ENCODE measurements around the gene S100PBP. TPM values are rescaled to one million over a fixed set of nuclear protein-coding genes. Genes with fewer than 3 reads are reported as not detected.

Gene S100PBP
- total RNA-seq, 1 donor from 2014 or later: 53.8 TPM

DNA sequence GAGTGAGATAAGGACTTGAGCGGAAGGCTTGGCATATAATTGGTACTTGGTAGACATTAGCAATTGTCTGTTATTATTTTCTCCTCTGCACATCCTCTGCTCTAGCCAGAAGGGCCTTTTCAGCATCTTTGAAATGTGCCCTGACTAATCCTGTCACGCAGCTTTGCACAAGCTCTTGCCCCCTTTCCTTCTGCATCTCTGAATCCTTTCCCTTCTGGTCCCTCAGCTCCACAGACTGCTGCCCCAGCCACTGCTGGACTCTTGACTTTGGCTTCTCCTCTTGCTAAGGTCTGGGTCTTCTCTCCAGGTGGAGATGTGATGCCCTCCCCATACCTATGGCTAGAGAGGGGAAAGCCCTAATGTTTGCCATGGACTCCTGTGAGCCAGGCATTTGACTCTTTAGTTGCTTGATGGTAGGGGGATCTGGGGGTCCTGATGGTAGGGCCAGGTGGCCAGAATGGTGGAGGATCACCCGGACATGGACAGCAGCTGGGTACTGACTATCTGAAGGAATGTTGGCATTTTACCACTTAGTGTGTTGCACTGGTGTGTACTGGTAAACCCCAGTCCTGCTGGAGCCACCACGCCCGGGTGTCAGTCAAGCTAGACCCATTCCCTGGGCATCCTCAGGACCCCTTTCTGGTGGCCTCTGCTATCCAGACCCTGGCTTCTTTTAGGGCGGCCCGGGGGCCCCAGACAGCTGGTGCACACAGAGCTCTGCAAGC, 73.2 kb downstream of the S100PBP start:
- H3K27me3 Mint-ChIP-seq: peaks cover 59% of the 10 kb centered on the region
- no peak overlapping the region for H3K27ac Mint-ChIP-seq
- peaks cover 14% of the 10 kb centered on the region for H3K4me1 Mint-ChIP-seq (ENCODE audit: unreplicated experiment)
- TF ChIP-seq, protein P1, sequence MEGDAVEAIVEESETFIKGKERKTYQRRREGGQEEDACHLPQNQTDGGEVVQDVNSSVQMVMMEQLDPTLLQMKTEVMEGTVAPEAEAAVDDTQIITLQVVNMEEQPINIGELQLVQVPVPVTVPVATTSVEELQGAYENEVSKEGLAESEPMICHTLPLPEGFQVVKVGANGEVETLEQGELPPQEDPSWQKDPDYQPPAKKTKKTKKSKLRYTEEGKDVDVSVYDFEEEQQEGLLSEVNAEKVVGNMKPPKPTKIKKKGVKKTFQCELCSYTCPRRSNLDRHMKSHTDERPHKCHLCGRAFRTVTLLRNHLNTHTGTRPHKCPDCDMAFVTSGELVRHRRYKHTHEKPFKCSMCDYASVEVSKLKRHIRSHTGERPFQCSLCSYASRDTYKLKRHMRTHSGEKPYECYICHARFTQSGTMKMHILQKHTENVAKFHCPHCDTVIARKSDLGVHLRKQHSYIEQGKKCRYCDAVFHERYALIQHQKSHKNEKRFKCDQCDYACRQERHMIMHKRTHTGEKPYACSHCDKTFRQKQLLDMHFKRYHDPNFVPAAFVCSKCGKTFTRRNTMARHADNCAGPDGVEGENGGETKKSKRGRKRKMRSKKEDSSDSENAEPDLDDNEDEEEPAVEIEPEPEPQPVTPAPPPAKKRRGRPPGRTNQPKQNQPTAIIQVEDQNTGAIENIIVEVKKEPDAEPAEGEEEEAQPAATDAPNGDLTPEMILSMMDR (conservative IDR thresholded peaks at IDR 0.05): no peak
- H3K36me3 Mint-ChIP-seq: no peaks in the 10 kb centered on the region
- DNase-seq (ENCODE audit: extremely low spot score, unreplicated experiment): no peak
- no peaks in the 10 kb centered on the region for H3K9me3 Mint-ChIP-seq
- H3K4me3 Mint-ChIP-seq: no peak overlapping the region

DNA sequence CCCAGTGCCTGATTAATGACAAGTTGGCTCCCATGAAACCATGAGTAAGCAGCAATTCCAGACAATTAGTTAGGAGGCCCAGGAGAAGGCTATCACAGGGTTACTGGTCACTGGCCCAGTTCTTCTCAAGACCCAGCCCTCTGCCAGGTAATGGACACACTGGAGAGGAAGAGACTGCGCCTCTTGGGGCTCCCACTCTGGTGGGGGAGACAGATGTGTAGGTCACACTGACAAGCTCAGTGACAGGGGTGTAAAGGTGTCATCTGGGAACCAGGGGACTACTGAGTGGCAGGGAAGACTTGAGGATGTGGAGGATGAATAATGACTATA, 73.8 kb downstream of the S100PBP start:
- Mint-ChIP-seq H3K9me3 (no peaks in the 10 kb centered on the region), H3K27ac (no peak overlapping the region), H3K4me1 (ENCODE audit: unreplicated experiment) (peaks cover 17% of the 10 kb centered on the region), H3K4me3 (peak overlapping the region; percentile 48), H3K36me3 (no peaks in the 10 kb centered on the region), H3K27me3 (peaks cover 59% of the 10 kb centered on the region)
- TF ChIP-seq, protein P1 (conservative IDR thresholded peaks at IDR 0.05): no peak
- DNase-seq (ENCODE audit: extremely low spot score, unreplicated experiment): no peak

DNA sequence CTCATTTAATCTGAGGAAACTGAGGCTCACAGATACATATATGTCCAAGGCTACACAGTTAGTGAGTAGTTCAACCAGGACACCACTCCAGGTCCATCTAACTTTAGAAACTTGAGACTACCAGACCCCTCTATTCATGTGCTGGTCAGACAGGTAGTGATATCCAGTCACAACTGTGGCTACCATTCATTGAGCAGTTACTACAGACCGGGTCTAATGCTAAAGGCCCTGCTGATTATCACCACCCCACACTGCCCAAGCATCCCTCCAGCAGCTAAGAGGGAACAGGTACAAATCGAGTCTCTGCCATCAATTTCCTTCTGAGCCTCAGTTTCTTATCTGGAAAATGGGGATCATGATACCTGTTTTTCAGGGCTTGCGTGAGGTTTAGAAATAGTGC, 74.2 kb downstream of the S100PBP start:
- TF ChIP-seq, protein P1 (conservative IDR thresholded peaks at IDR 0.05): no peak
- DNase-seq (ENCODE audit: extremely low spot score, unreplicated experiment): no peak
- Mint-ChIP-seq H3K27me3 (peaks cover 62% of the 10 kb centered on the region), H3K4me3 (peak overlapping the region; percentile 79), H3K36me3 (no peaks in the 10 kb centered on the region), H3K27ac (no peak overlapping the region), H3K4me1 (ENCODE audit: unreplicated experiment) (peaks cover 17% of the 10 kb centered on the region), H3K9me3 (no peaks in the 10 kb centered on the region)

DNA sequence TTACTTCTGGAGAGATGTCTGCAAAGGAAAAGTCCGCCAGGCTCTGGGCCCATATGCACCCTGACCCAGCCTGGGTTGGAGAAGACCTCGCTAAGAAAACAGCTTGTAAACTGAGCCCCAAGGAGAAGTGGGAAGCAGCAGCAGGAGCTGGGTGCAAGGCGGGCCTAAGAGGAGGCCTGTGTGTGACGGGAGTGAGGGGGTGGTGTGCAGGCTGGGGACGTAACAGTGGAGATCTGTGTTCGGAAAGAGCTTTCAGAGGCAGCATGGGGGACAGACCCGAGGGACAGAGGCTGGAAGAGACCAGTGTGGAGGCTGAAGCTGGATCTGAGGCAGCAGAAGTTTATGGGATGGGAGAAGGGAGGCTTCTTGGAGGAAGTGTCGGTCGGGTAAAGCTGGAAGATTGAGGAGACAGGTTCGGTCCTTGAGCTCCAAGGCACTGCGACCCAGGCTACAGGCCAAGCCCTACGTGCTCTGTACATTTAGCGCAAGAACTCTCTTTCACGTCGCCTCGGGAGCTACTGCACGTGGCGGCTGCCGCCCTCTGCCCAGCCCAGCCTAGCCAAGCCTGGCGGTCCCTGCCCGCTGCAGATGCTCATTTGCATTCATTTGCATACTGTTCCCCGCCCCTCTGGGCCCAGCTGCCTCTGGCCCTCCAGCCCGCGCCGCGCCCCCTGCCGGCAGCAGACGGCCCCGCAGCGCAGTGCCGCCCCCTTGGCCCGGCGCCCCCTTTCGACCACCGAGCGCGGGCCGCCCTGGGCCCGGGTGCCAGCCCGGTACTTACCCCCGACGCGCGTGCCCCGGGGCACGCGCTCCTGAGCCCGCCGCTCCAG, 75.1 kb downstream of the S100PBP start:
- TF ChIP-seq, protein P1 (conservative IDR thresholded peaks at IDR 0.05): peak; percentile 92
- H3K36me3 Mint-ChIP-seq: no peaks in the 10 kb centered on the region
- peaks cover 60% of the 10 kb centered on the region for H3K27me3 Mint-ChIP-seq
- DNase-seq (ENCODE audit: extremely low spot score, unreplicated experiment): no peak
- H3K4me3 Mint-ChIP-seq: peak overlapping the region; percentile 84
- peak overlapping the region; percentile 40 for H3K27ac Mint-ChIP-seq
- peaks cover 19% of the 10 kb centered on the region for H3K4me1 Mint-ChIP-seq (ENCODE audit: unreplicated experiment)
- H3K9me3 Mint-ChIP-seq: no peaks in the 10 kb centered on the region

DNA sequence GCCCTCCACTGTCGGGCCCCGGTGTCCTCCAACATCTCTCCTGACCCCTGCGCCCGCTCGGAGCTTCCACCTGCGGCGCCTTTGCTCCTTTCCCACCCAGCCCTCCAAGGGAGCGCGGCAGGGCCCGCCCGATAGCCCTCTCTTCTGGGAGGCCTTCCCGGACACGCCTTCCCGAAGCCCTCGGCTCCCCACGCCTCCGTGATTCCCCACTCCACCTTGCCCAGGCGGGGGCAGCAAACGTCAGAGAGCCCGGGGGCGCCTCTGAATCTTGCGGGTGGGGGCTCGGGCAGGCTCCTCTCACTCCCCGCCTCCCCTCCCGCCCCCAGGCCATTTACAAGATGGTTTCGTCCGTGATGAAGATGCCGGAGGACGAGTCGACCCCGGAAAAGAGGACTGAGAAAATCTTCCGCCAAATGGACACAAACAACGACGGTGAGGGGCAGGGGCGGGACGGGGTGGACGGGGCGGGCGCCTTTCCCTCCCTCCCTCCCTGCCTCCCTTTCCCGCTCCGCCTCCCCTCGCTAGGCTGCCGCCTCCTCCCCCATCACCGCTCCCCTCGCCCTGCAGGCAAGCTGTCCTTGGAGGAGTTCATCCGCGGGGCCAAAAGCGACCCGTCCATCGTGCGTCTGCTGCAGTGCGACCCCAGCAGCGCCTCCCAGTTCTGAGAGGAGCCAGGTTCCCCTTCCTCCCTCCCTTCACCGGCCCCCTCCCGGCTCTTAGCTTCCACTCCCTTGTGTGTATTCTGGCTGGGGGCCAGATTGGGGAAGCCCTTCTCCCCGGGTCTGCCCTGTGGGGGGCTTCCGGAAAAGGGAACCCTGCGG, 76.0 kb downstream of the S100PBP start:
- TF ChIP-seq, protein P1 (conservative IDR thresholded peaks at IDR 0.05): peak; percentile 63
- Mint-ChIP-seq H3K27ac (peak overlapping the region; percentile 34), H3K9me3 (no peaks in the 10 kb centered on the region), H3K27me3 (peaks cover 54% of the 10 kb centered on the region), H3K36me3 (no peaks in the 10 kb centered on the region), H3K4me1 (ENCODE audit: unreplicated experiment) (peaks cover 19% of the 10 kb centered on the region), H3K4me3 (peak overlapping the region; percentile 84)
- DNase-seq (ENCODE audit: extremely low spot score, unreplicated experiment): no peak

Data from type B pancreatic cell (in vitro differentiated cells).